ENCODE measurements around the gene MMP14. TPM values are rescaled to one million over a fixed set of nuclear protein-coding genes. Genes with fewer than 3 reads are reported as not detected.

Gene MMP14
- total RNA-seq, 1 experiment from 2014 or later: 17.8 TPM

DNA sequence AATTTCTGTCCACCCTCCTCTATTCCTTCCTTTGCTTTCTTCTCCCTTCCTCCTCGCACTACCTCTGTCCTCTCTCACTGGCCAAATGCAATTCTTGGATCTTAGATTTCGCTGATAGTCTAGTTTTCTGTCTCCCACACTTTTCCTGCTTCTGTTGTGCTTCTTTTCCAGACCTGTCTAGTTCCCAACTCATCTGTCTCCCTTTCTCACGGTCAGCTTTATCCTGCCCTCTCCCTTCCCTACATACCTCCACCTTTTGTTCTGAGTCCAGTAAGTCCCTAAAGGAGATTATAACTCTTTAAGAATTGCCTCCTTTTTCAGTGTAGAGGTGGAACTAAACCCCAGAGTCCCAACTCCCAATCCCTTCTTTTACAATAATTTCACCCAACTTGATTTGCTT lies 880 bp upstream of the MMP14 start:
- Histone ChIP-seq H3K79me2 (ENCODE audit: insufficient read depth, low read length) (peaks cover 9% of the 10 kb centered on the region), H3K27me3 (ENCODE audit: insufficient read depth, low read length) (no peaks in the 10 kb centered on the region), H3K4me1 (ENCODE audit: control insufficient read depth in 1 of 2, insufficient read depth in 2 of 2, low read length in 2 of 2) (peaks cover 4 to 18% of the 10 kb centered on the region in 2 experiments; a peak in 3 of 4 replicates), H3K4me3 (replicated peaks in 1 of 2; ENCODE audit: low read depth in 1 of 2, low read length in 2 of 2) (no peak overlapping the region), H3K27ac (ENCODE audit: low read depth, low read length) (no peak overlapping the region), H4K20me1 (ENCODE audit: insufficient read depth) (no peaks in the 10 kb centered on the region), H3K9ac (ENCODE audit: low read length) (no peak overlapping the region), H3K9me2 (ENCODE audit: insufficient read depth) (no peaks in the 10 kb centered on the region), H3K36me3 (ENCODE audit: control insufficient read depth in 1 of 2, insufficient read depth in 2 of 2, low read length in 2 of 2) (peaks cover 16 to 19% of the 10 kb centered on the region in 2 experiments), H2AFZ (ENCODE audit: low read depth, low read length, poor library complexity, severe bottlenecking) (no peak overlapping the region), H3K4me2 (ENCODE audit: low read length) (no peak overlapping the region), H3K9me3 (ENCODE audit: control insufficient read depth in 1 of 2, insufficient read depth in 1 of 2, low read depth in 1 of 2, low read length in 2 of 2) (no peaks in the 10 kb centered on the region)
- ATAC-seq (no peak), DNase-seq (ENCODE audit: low read depth, low spot score) (no peak)
- TF ChIP-seq, protein P1, sequence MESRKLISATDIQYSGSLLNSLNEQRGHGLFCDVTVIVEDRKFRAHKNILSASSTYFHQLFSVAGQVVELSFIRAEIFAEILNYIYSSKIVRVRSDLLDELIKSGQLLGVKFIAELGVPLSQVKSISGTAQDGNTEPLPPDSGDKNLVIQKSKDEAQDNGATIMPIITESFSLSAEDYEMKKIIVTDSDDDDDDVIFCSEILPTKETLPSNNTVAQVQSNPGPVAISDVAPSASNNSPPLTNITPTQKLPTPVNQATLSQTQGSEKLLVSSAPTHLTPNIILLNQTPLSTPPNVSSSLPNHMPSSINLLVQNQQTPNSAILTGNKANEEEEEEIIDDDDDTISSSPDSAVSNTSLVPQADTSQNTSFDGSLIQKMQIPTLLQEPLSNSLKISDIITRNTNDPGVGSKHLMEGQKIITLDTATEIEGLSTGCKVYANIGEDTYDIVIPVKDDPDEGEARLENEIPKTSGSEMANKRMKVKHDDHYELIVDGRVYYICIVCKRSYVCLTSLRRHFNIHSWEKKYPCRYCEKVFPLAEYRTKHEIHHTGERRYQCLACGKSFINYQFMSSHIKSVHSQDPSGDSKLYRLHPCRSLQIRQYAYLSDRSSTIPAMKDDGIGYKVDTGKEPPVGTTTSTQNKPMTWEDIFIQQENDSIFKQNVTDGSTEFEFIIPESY (IDR thresholded peaks at IDR 0.05; ENCODE audit: extremely low read depth, insufficient replicate concordance, low read length): no peak
- TF ChIP-seq EZH2 (IDR thresholded peaks at IDR 0.05) (no peak), ATF3 (IDR thresholded peaks at IDR 0.05) (no peak), CBX3 (IDR thresholded peaks at IDR 0.05; ENCODE audit: low read depth) (no peak), ZFX (IDR thresholded peaks at IDR 0.05) (no peak), SRF (IDR thresholded peaks at IDR 0.05; ENCODE audit: low read depth) (no peak), EGR1 (IDR thresholded peaks at IDR 0.05; ENCODE audit: low read depth) (no peak), ELF1 (IDR thresholded peaks at IDR 0.05; ENCODE audit: borderline replicate concordance, low read depth) (no peak), YY1 (IDR thresholded peaks at IDR 0.05; ENCODE audit: extremely low read depth, insufficient replicate concordance, low read depth, low read length) (no peak), TCF7L2 (IDR thresholded peaks at IDR 0.05; ENCODE audit: borderline replicate concordance, extremely low read depth, insufficient read depth, insufficient read length) (no peak)
- TF ChIP-seq, protein P2, sequence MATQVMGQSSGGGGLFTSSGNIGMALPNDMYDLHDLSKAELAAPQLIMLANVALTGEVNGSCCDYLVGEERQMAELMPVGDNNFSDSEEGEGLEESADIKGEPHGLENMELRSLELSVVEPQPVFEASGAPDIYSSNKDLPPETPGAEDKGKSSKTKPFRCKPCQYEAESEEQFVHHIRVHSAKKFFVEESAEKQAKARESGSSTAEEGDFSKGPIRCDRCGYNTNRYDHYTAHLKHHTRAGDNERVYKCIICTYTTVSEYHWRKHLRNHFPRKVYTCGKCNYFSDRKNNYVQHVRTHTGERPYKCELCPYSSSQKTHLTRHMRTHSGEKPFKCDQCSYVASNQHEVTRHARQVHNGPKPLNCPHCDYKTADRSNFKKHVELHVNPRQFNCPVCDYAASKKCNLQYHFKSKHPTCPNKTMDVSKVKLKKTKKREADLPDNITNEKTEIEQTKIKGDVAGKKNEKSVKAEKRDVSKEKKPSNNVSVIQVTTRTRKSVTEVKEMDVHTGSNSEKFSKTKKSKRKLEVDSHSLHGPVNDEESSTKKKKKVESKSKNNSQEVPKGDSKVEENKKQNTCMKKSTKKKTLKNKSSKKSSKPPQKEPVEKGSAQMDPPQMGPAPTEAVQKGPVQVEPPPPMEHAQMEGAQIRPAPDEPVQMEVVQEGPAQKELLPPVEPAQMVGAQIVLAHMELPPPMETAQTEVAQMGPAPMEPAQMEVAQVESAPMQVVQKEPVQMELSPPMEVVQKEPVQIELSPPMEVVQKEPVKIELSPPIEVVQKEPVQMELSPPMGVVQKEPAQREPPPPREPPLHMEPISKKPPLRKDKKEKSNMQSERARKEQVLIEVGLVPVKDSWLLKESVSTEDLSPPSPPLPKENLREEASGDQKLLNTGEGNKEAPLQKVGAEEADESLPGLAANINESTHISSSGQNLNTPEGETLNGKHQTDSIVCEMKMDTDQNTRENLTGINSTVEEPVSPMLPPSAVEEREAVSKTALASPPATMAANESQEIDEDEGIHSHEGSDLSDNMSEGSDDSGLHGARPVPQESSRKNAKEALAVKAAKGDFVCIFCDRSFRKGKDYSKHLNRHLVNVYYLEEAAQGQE (IDR thresholded peaks at IDR 0.05; ENCODE audit: low read depth): no peak
- TF ChIP-seq, protein P3, sequence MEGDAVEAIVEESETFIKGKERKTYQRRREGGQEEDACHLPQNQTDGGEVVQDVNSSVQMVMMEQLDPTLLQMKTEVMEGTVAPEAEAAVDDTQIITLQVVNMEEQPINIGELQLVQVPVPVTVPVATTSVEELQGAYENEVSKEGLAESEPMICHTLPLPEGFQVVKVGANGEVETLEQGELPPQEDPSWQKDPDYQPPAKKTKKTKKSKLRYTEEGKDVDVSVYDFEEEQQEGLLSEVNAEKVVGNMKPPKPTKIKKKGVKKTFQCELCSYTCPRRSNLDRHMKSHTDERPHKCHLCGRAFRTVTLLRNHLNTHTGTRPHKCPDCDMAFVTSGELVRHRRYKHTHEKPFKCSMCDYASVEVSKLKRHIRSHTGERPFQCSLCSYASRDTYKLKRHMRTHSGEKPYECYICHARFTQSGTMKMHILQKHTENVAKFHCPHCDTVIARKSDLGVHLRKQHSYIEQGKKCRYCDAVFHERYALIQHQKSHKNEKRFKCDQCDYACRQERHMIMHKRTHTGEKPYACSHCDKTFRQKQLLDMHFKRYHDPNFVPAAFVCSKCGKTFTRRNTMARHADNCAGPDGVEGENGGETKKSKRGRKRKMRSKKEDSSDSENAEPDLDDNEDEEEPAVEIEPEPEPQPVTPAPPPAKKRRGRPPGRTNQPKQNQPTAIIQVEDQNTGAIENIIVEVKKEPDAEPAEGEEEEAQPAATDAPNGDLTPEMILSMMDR (IDR thresholded peaks at IDR 0.05 in 2 of 3, conservative IDR thresholded peaks at IDR 0.05 in 1 of 3; ENCODE audit: borderline replicate concordance in 1 of 3, insufficient read depth in 1 of 3, low read depth in 2 of 3, low read length in 2 of 3): no peak
- ChIA-PET POLR2A (no interaction called here), RAD21 (ENCODE audit: low non-redundant PET in 1 of 2, low total read pairs in 2 of 2, uncharacterized antibody in 2 of 2, unreplicated experiment in 2 of 2) (no interaction called here), CTCF (no interaction called here)
- BruUV-seq (replicated peaks): no TSS peak
- intact Hi-C loops (cut with micrococcal nuclease): no loop called here
